ENCODE measurements around the gene TMC3.

TMC3 gene

DNA sequence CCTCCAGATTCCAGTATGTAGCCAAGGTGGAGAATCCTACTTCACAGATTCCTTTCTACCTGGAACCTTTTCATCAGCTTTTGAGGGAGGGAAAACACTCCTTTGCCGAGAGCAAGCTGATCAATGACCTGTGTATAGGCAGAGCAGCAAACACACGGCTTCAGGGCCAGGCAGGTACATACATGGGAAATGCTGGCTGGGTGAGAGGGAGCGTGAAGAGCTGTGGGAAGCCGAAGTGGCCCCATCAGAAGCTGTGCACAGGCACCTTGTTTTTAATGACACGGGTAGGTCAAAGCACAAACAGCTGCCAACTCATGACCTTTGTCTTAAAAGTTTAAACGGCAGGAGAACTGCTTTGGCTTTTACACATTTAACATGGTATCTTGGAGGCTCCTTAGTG, 75.4 kb downstream of the TMC3 start:
- 89 to 95% methylated on average over 4 to 6 of the region's 6 CpGs for WGBS, 2 experiments (ENCODE audit: insufficient coverage in 2 of 2)
- Histone ChIP-seq H3K27ac (ENCODE audit: low read depth, low read length, severe bottlenecking) (no peak overlapping the region), H3K9me3 (ENCODE audit: control insufficient read depth, low read length) (no peaks in the 10 kb centered on the region), H3K36me3 (ENCODE audit: control insufficient read depth, insufficient read depth, low read length) (no peaks in the 10 kb centered on the region), H3K4me3 (ENCODE audit: extremely low read depth, insufficient read depth, low read length, poor library complexity, severe bottlenecking) (no peak overlapping the region), H3K4me1 (ENCODE audit: control insufficient read depth, insufficient read depth, low read length, poor library complexity, severe bottlenecking) (peaks cover 6% of the 10 kb centered on the region)

- 86 to 100% methylated on average over 2 to 3 of the region's 4 CpGs for WGBS, 2 experiments (ENCODE audit: insufficient coverage in 2 of 2)
- no peaks in the 10 kb centered on the region for H3K9me3 ChIP-seq (ENCODE audit: control insufficient read depth, low read length)
Measured at GRCh38 chr15:81297603-81298575, 76.1 kb downstream of the TMC3 start.

GRCh38 chr15:81297147-81297572, 76.9 kb downstream of the TMC3 start:
- Histone ChIP-seq H3K9me3 (ENCODE audit: control insufficient read depth, low read length) (no peaks in the 10 kb centered on the region), H3K4me3 (ENCODE audit: extremely low read depth, insufficient read depth, low read length, poor library complexity, severe bottlenecking) (no peak overlapping the region), H3K36me3 (ENCODE audit: control insufficient read depth, insufficient read depth, low read length) (no peaks in the 10 kb centered on the region), H3K27ac (ENCODE audit: low read depth, low read length, severe bottlenecking) (no peak overlapping the region), H3K4me1 (ENCODE audit: control insufficient read depth, insufficient read depth, low read length, poor library complexity, severe bottlenecking) (peaks cover 3% of the 10 kb centered on the region)
- WGBS, 2 experiments (ENCODE audit: insufficient coverage in 2 of 2) = 86 to 90% methylated on average over 1 of the region's 3 CpGs

More at GRCh38 chr15:81297603-81298575, 76.1 kb downstream of the TMC3 start:
- no peak overlapping the region for H3K4me3 ChIP-seq (ENCODE audit: extremely low read depth, insufficient read depth, low read length, poor library complexity, severe bottlenecking)
- H3K27ac ChIP-seq (ENCODE audit: low read depth, low read length, severe bottlenecking) = no peak overlapping the region
- no peaks in the 10 kb centered on the region for H3K36me3 ChIP-seq (ENCODE audit: control insufficient read depth, insufficient read depth, low read length)
- H3K4me1 ChIP-seq (ENCODE audit: control insufficient read depth, insufficient read depth, low read length, poor library complexity, severe bottlenecking) = peaks cover 3% of the 10 kb centered on the region

DNA sequence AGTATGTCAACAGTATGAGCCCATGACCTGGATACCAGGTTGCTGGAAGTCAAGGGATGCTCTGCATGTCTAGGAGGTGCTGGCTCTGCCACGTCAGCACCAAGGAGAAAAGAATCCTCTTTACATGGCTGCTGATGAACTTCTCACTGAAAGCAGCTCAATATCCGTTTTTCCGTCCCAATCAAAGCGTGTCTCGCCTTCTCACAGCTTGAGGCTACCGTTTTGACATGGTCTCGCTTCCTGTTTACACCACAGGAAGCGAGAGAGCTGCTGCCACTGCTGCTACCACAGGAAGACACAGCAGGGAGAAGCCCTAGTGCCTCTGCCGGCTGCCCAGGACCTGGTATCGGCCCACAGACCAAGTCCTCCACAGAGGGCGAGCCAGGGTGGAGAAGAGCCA, 77.3 kb downstream of the TMC3 start:
- H3K9me3 ChIP-seq (ENCODE audit: control insufficient read depth, low read length) = no peaks in the 10 kb centered on the region
- no peaks in the 10 kb centered on the region for H3K36me3 ChIP-seq (ENCODE audit: control insufficient read depth, insufficient read depth, low read length)
- H3K27ac ChIP-seq (ENCODE audit: low read depth, low read length, severe bottlenecking) = no peak overlapping the region
- peaks cover 3% of the 10 kb centered on the region for H3K4me1 ChIP-seq (ENCODE audit: control insufficient read depth, insufficient read depth, low read length, poor library complexity, severe bottlenecking)
- no peak overlapping the region for H3K4me3 ChIP-seq (ENCODE audit: extremely low read depth, insufficient read depth, low read length, poor library complexity, severe bottlenecking)
- 83 to 89% methylated on average over 10 to 11 of the region's 11 CpGs for WGBS, 2 experiments (ENCODE audit: insufficient coverage in 2 of 2)

- Histone ChIP-seq H3K36me3 (ENCODE audit: control insufficient read depth, insufficient read depth, low read length) (no peaks in the 10 kb centered on the region), H3K9me3 (ENCODE audit: control insufficient read depth, low read length) (no peaks in the 10 kb centered on the region), H3K27ac (ENCODE audit: low read depth, low read length, severe bottlenecking) (no peak overlapping the region), H3K4me3 (ENCODE audit: extremely low read depth, insufficient read depth, low read length, poor library complexity, severe bottlenecking) (no peak overlapping the region), H3K4me1 (ENCODE audit: control insufficient read depth, insufficient read depth, low read length, poor library complexity, severe bottlenecking) (peaks cover 3% of the 10 kb centered on the region)
- WGBS, 2 experiments (ENCODE audit: insufficient coverage in 2 of 2) = 93 to 100% methylated on average over 2 of the region's 2 CpGs
Measured at GRCh38 chr15:81296186-81296585, 77.8 kb downstream of the TMC3 start.

- Histone ChIP-seq H3K4me1 (ENCODE audit: control insufficient read depth, insufficient read depth, low read length, poor library complexity, severe bottlenecking) (peaks cover 3% of the 10 kb centered on the region), H3K9me3 (ENCODE audit: control insufficient read depth, low read length) (no peaks in the 10 kb centered on the region), H3K4me3 (ENCODE audit: extremely low read depth, insufficient read depth, low read length, poor library complexity, severe bottlenecking) (no peak overlapping the region), H3K27ac (ENCODE audit: low read depth, low read length, severe bottlenecking) (no peak overlapping the region), H3K36me3 (ENCODE audit: control insufficient read depth, insufficient read depth, low read length) (no peaks in the 10 kb centered on the region)
- WGBS, 2 experiments (ENCODE audit: insufficient coverage in 2 of 2) = 68 to 92% methylated on average over 2 of the region's 5 CpGs
Measured at GRCh38 chr15:81295486-81296121, 78.4 kb downstream of the TMC3 start.

GRCh38 chr15:81294516-81294880, 79.5 kb downstream of the TMC3 start:
- no peaks in the 10 kb centered on the region for H3K9me3 ChIP-seq (ENCODE audit: control insufficient read depth, low read length)
- no peaks in the 10 kb centered on the region for H3K36me3 ChIP-seq (ENCODE audit: control insufficient read depth, insufficient read depth, low read length)
- H3K27ac ChIP-seq (ENCODE audit: low read depth, low read length, severe bottlenecking) = no peak overlapping the region
- H3K4me3 ChIP-seq (ENCODE audit: extremely low read depth, insufficient read depth, low read length, poor library complexity, severe bottlenecking) = no peak overlapping the region
- peaks cover 3% of the 10 kb centered on the region for H3K4me1 ChIP-seq (ENCODE audit: control insufficient read depth, insufficient read depth, low read length, poor library complexity, severe bottlenecking)
- WGBS, 2 experiments (ENCODE audit: insufficient coverage in 2 of 2) = 81 to 83% methylated on average over 6 of the region's 6 CpGs

GRCh38 chr15:81293728-81294515, 80.1 kb downstream of the TMC3 start:
- Histone ChIP-seq H3K36me3 (ENCODE audit: control insufficient read depth, insufficient read depth, low read length) (no peaks in the 10 kb centered on the region), H3K27ac (ENCODE audit: low read depth, low read length, severe bottlenecking) (no peak overlapping the region), H3K9me3 (ENCODE audit: control insufficient read depth, low read length) (no peaks in the 10 kb centered on the region), H3K4me3 (ENCODE audit: extremely low read depth, insufficient read depth, low read length, poor library complexity, severe bottlenecking) (no peak overlapping the region), H3K4me1 (ENCODE audit: control insufficient read depth, insufficient read depth, low read length, poor library complexity, severe bottlenecking) (peaks cover 3% of the 10 kb centered on the region)
- 81 to 82% methylated on average over 4 to 5 of the region's 9 CpGs for WGBS, 2 experiments (ENCODE audit: insufficient coverage in 2 of 2)

GRCh38 chr15:81292523-81293001, 81.5 kb downstream of the TMC3 start:
- peaks cover 3% of the 10 kb centered on the region for H3K4me1 ChIP-seq (ENCODE audit: control insufficient read depth, insufficient read depth, low read length, poor library complexity, severe bottlenecking)
- no peaks in the 10 kb centered on the region for H3K36me3 ChIP-seq (ENCODE audit: control insufficient read depth, insufficient read depth, low read length)
- H3K27ac ChIP-seq (ENCODE audit: low read depth, low read length, severe bottlenecking) = no peak overlapping the region
- H3K4me3 ChIP-seq (ENCODE audit: extremely low read depth, insufficient read depth, low read length, poor library complexity, severe bottlenecking) = no peak overlapping the region
- 90% methylated on average over 6 to 7 of the region's 12 CpGs for WGBS, 2 experiments (ENCODE audit: insufficient coverage in 2 of 2)
- no peaks in the 10 kb centered on the region for H3K9me3 ChIP-seq (ENCODE audit: control insufficient read depth, low read length)

DNA sequence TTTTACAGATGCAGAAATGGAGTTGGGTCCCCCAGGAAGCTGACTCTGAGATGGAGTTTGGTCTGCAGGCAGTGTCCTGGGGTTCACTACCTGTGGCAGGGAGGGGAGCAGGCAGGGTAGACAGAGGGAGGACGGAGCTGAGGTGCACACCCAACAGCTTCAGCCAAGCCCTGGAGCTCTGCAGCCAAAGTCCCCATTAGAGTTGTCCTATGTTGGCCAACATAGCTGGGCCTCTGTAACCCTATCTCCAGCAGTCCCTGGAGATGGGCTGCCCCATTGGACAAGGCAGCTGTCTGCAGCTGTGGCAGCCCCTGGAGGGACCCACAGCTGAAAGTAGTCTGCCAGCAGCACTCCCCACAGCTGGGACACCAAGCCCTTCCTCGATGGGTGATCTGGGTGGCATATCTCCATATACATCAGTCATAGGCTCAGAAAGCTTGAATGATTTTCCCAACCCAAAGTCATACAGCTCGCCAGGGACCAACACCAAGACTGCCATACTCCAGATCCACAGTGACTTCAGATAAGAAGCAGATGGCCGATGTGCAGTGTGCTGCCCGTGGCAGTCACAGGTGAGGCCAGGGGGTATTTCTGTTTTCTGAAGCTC, 82.0 kb downstream of the TMC3 start:
- Histone ChIP-seq H3K4me1 (ENCODE audit: control insufficient read depth, insufficient read depth, low read length, poor library complexity, severe bottlenecking) (peaks cover 3% of the 10 kb centered on the region), H3K36me3 (ENCODE audit: control insufficient read depth, insufficient read depth, low read length) (no peaks in the 10 kb centered on the region), H3K27ac (ENCODE audit: low read depth, low read length, severe bottlenecking) (no peak overlapping the region), H3K4me3 (ENCODE audit: extremely low read depth, insufficient read depth, low read length, poor library complexity, severe bottlenecking) (no peak overlapping the region), H3K9me3 (ENCODE audit: control insufficient read depth, low read length) (no peaks in the 10 kb centered on the region)
- 88 to 94% methylated on average over 2 to 4 of the region's 5 CpGs for WGBS, 2 experiments (ENCODE audit: insufficient coverage in 2 of 2)
